H1 (cell line): ENCODE results near the gene ZNF213. TPM values are rescaled to one million over a fixed set of nuclear protein-coding genes. Genes with fewer than 3 reads are reported as not detected.

ENCODE experiments used
- CTCF ChIA-PET: fragments of 300-600 bp; sonication (Branson Sonifier 250); formaldehyde crosslinking; loops from one replicate; lab custom pipeline; 2021; ENCODE audit not compliant: partially characterized antibody; lab: Charles Lee
- POLR2A ChIA-PET: fragments of 300-600 bp; sonication (Branson Sonifier 250); formaldehyde crosslinking; loops from one replicate; lab custom pipeline; 2021; ENCODE audit warnings: inconsistent platforms; ENCODE audit not compliant: partially characterized antibody; lab: Charles Lee
- DNase-seq, 2 experiments: peaks; one replicate each; pipeline versions ENCODE4 v3.0.0 to v3.0.0-alpha.2; 2010 to 2022; ENCODE audit warnings: low spot score in 2 of 2, low read depth in 1 of 2, mixed read lengths in 1 of 2
- FAIRE-seq: peaks from 2 replicates; lab custom pipeline; 2011; peaks lifted over from hg19 to GRCh38; lab: Jason Lieb, UNC
- H2AFZ ChIP-seq: 2 replicates; pipeline ENCODE4 v1.8.1; 2012; ENCODE audit warnings: low read length, inconsistent platforms
- H2AK5ac ChIP-seq: 2 replicates; pipeline ENCODE4 v1.6.1; 2013; ENCODE audit warnings: low read depth, low read length
- H2BK120ac ChIP-seq: replicated peaks from 2 replicates; pipeline ENCODE3; 2013; ENCODE audit warnings: low read depth, low read length, inconsistent platforms
- H2BK12ac ChIP-seq: 2 replicates; pipeline ENCODE4 v1.6.1; 2013; ENCODE audit warnings: low read depth, low read length
- H2BK15ac ChIP-seq: 2 replicates; pipeline ENCODE4 v1.6.1; 2013; ENCODE audit warnings: low read length
- H2BK20ac ChIP-seq: 2 replicates; pipeline ENCODE4 v1.6.1; 2013; ENCODE audit warnings: low read length
- H2BK5ac ChIP-seq: 2 replicates; pipeline ENCODE4 v1.6.1; 2013; ENCODE audit warnings: low read depth, low read length
- H3K14ac ChIP-seq: 2 replicates; pipeline ENCODE4 v1.6.1; 2013; ENCODE audit warnings: inconsistent platforms; ENCODE audit not compliant: insufficient read length
- H3K18ac ChIP-seq: 2 replicates; pipeline ENCODE4 v1.6.1; 2013; ENCODE audit warnings: low read length; ENCODE audit errors: extremely low read depth
- H3K23ac ChIP-seq: 2 replicates; pipeline ENCODE4 v1.6.1; 2013; ENCODE audit warnings: inconsistent platforms; ENCODE audit not compliant: insufficient read length
- H3K23me2 ChIP-seq: 2 replicates; pipeline ENCODE4 v1.6.1; 2013; ENCODE audit warnings: low read depth, low read length
- H3K27ac ChIP-seq: 2 replicates; pipeline ENCODE4 v1.6.1; 2011; ENCODE audit warnings: low read depth, low read length, inconsistent platforms
- H3K27me3 ChIP-seq, 4 experiments: replicated peaks in 1 of 4; 1 replicate in 1 of 4; 2 replicates in 3 of 4; pipeline versions ENCODE4 v1.6.1 to v1.8.1; 2011 to 2013; ENCODE audit warnings: low read length in 3 of 4, mild to moderate bottlenecking in 3 of 4, inconsistent platforms in 2 of 4, mixed read lengths in 2 of 4, moderate library complexity in 1 of 4; ENCODE audit not compliant: control insufficient read depth in 3 of 4, insufficient read depth in 3 of 4; ENCODE audit errors: extremely low read depth in 1 of 4
- H3K36me3 ChIP-seq, 4 experiments: 2 replicates each; pipeline versions ENCODE4 v1.6.1 to v1.8.1; 2011 to 2013; ENCODE audit warnings: mild to moderate bottlenecking in 4 of 4, low read length in 3 of 4, moderate library complexity in 2 of 4, control low read depth in 1 of 4, inconsistent platforms in 1 of 4; ENCODE audit not compliant: insufficient read depth in 4 of 4, control insufficient read depth in 2 of 4
- H3K4ac ChIP-seq: replicated peaks from 2 replicates; pipeline ENCODE3; 2013; ENCODE audit warnings: low read length, low read depth, mixed read lengths, inconsistent platforms; ENCODE audit not compliant: insufficient read length
- H3K4me1 ChIP-seq, 4 experiments: replicated peaks in 1 of 4; 1 replicate in 1 of 4; 2 replicates in 3 of 4; pipeline versions ENCODE4 v1.6.1 to v1.8.1; 2011 to 2013; ENCODE audit warnings: low read length in 3 of 4, inconsistent platforms in 2 of 4, mixed read lengths in 1 of 4; ENCODE audit not compliant: insufficient read depth in 4 of 4, control insufficient read depth in 3 of 4
- H3K4me2 ChIP-seq, 2 experiments: 2 replicates each; pipeline versions ENCODE4 v1.6.1 to v1.8.1; 2011 to 2013; ENCODE audit warnings: low read depth in 2 of 2, low read length in 2 of 2, control low read depth in 1 of 2, inconsistent platforms in 1 of 2, mild to moderate bottlenecking in 1 of 2; ENCODE audit not compliant: insufficient read depth in 1 of 2
- H3K4me3 ChIP-seq, 4 experiments: fragments of 200-600, 300-600 bp in 1 of 4; sonication (generic), shearing (Covaris generic), sonication (Bioruptor Twin) in 1 of 4; 2 replicates each; pipeline versions ENCODE4 v1.5.1 to v1.8.1; 2011 to 2016; ENCODE audit warnings: low read length in 4 of 4, low read depth in 3 of 4, control low read depth in 2 of 4, inconsistent platforms in 2 of 4, mild to moderate bottlenecking in 2 of 4, mixed read lengths in 1 of 4, moderate library complexity in 1 of 4; ENCODE audit not compliant: insufficient read depth in 2 of 4; ENCODE audit errors: extremely low read depth in 1 of 4
- H3K56ac ChIP-seq: replicated peaks from 2 replicates; pipeline ENCODE3; 2013; ENCODE audit warnings: low read depth, mild to moderate bottlenecking, mixed read lengths, low read length, inconsistent platforms; ENCODE audit not compliant: insufficient read length
- H3K79me1 ChIP-seq: 2 replicates; pipeline ENCODE4 v1.6.1; 2013; ENCODE audit warnings: low read depth, low read length, control low read depth
- H3K79me2 ChIP-seq, 2 experiments: 2 replicates each; pipeline versions ENCODE4 v1.6.1 to v1.8.1; 2012 to 2013; ENCODE audit warnings: low read length in 2 of 2, mild to moderate bottlenecking in 2 of 2, inconsistent platforms in 1 of 2; ENCODE audit not compliant: insufficient read depth in 2 of 2, control insufficient read depth in 1 of 2
- H3K9ac ChIP-seq, 4 experiments: replicated peaks in 1 of 4; 1 replicate in 1 of 4; 2 replicates in 3 of 4; pipeline versions ENCODE4 v1.6.1 to v1.8.1; 2011 to 2013; ENCODE audit warnings: low read depth in 3 of 4, low read length in 3 of 4, control low read depth in 2 of 4, mild to moderate bottlenecking in 2 of 4, moderate library complexity in 2 of 4, inconsistent platforms in 1 of 4; ENCODE audit errors: extremely low read depth in 1 of 4
- H3K9me3 ChIP-seq, 2 experiments: 2 replicates each; pipeline versions ENCODE4 v1.6.1 to v1.8.1; 2012 to 2013; ENCODE audit warnings: mild to moderate bottlenecking in 2 of 2, moderate library complexity in 2 of 2, control low read depth in 1 of 2, inconsistent platforms in 1 of 2, low read depth in 1 of 2, low read length in 1 of 2, mixed read lengths in 1 of 2; ENCODE audit not compliant: insufficient read depth in 2 of 2
- H4K20me1 ChIP-seq, 2 experiments: replicated peaks in 1 of 2; 2 replicates each; pipeline versions ENCODE3 to v1.8.1; 2011 to 2013; ENCODE audit warnings: inconsistent platforms in 2 of 2, low read length in 2 of 2, mild to moderate bottlenecking in 1 of 2; ENCODE audit not compliant: insufficient read depth in 2 of 2, control insufficient read depth in 1 of 2
- H4K5ac ChIP-seq: 2 replicates; pipeline ENCODE4 v1.6.1; 2013; ENCODE audit warnings: low read length, low read depth, mixed read lengths, inconsistent platforms; ENCODE audit not compliant: insufficient read length
- H4K8ac ChIP-seq: 2 replicates; pipeline ENCODE4 v1.8.0; 2013; ENCODE audit warnings: mild to moderate bottlenecking, moderate library complexity, low read length, inconsistent platforms; ENCODE audit not compliant: insufficient read depth; ENCODE audit errors: extremely low read depth
- H4K91ac ChIP-seq: replicated peaks from 2 replicates; pipeline ENCODE3; 2013; ENCODE audit warnings: low read length, mixed read lengths, inconsistent platforms; ENCODE audit not compliant: insufficient read length
- BACH1 ChIP-seq: IDR thresholded peaks from 2 replicates; pipeline ENCODE4 v1.6.1; 2012; ENCODE audit warnings: low read length, improper control_type of control experiment
- BCL11A ChIP-seq, 2 experiments: IDR thresholded peaks; one replicate each; pipeline ENCODE4 v1.6.1; 2011; ENCODE audit warnings: low read depth in 2 of 2, low read length in 2 of 2, mild to moderate bottlenecking in 2 of 2
- CBX8 ChIP-seq: fragments of 300-800, 300-1000 bp; sonication (generic); IDR thresholded peaks from 2 replicates; pipeline ENCODE4 v1.7.1; 2016; ENCODE audit warnings: low read depth, low read length, borderline replicate concordance
- EP300 ChIP-seq, 2 experiments: IDR thresholded peaks; 1 replicate in 1 of 2; 2 replicates in 1 of 2; pipeline ENCODE4 v1.6.1; 2011 to 2012; ENCODE audit warnings: low read depth in 2 of 2, low read length in 2 of 2, mild to moderate bottlenecking in 2 of 2, borderline replicate concordance in 1 of 2, inconsistent platforms in 1 of 2, moderate library complexity in 1 of 2
- EZH2 ChIP-seq: fragments of 200-600 bp; sonication (generic); IDR thresholded peaks from 2 replicates; pipeline ENCODE4 v1.7.1; 2012; ENCODE audit warnings: low read depth, mild to moderate bottlenecking, moderate library complexity, low read length, inconsistent platforms; ENCODE audit not compliant: severe bottlenecking
- GABPA ChIP-seq: IDR thresholded peaks from 2 replicates; pipeline ENCODE4 v1.6.1; 2011; ENCODE audit warnings: mild to moderate bottlenecking, low read length, moderate library complexity, borderline replicate concordance; ENCODE audit not compliant: insufficient read depth
- PHF8 ChIP-seq: fragments of 200-600 bp; sonication (generic); conservative IDR thresholded peaks from 2 replicates; pipeline ENCODE4 v1.7.1; 2012; ENCODE audit warnings: low read depth, mild to moderate bottlenecking, inconsistent platforms, low read length, moderate library complexity
- RXRA ChIP-seq: IDR thresholded peaks from 2 replicates; pipeline ENCODE4 v1.6.1; 2011; ENCODE audit warnings: low read depth, mild to moderate bottlenecking, low read length, moderate library complexity; ENCODE audit not compliant: insufficient read depth
- SAP30 ChIP-seq: fragments of 300-600 bp; sonication (generic); IDR thresholded peaks from 2 replicates; pipeline ENCODE4 v1.7.1; 2012; ENCODE audit warnings: low read length, moderate library complexity, mild to moderate bottlenecking, inconsistent platforms; ENCODE audit not compliant: insufficient read depth, insufficient replicate concordance
- SP4 ChIP-seq: IDR thresholded peaks from 2 replicates; pipeline ENCODE4 v1.6.1; 2012; ENCODE audit warnings: low read length, inconsistent platforms
- SUZ12 ChIP-seq: fragments of 200-600 bp; sonication (generic); IDR thresholded peaks from 2 replicates; pipeline ENCODE4 v1.6.1; 2012; ENCODE audit warnings: mild to moderate bottlenecking, inconsistent platforms, low read length, moderate library complexity, mixed read lengths
- TCF12 ChIP-seq: IDR thresholded peaks from 2 replicates; pipeline ENCODE4 v1.6.1; 2011; ENCODE audit warnings: low read depth, mild to moderate bottlenecking, low read length
- ZNF274 ChIP-seq: IDR thresholded peaks from 2 replicates; pipeline ENCODE4 v1.7.0; 2012; ENCODE audit warnings: low read length, borderline replicate concordance; ENCODE audit errors: extremely low read depth
- WGBS, 2 experiments: shearing (Covaris generic) in 1 of 2; methylation state at CpG; one replicate each; pipeline versions ENCODE4 v1.1.6 to v1.1.7; 2013 to 2015; ENCODE audit warnings: low lambda C conversion rate in 2 of 2, mixed read lengths in 2 of 2, inconsistent platforms in 1 of 2, low coverage in 1 of 2, missing lambda C conversion rate in 1 of 2; ENCODE audit not compliant: insufficient replicate concordance in 2 of 2, insufficient coverage in 1 of 2, insufficient read length in 1 of 2; ENCODE audit errors: extremely low coverage in 1 of 2, missing lambda C conversion rate in 1 of 2; 5-methylcytosine and 5-hydroxymethylcytosine counted together
- polyA plus RNA-seq, 7 experiments: library from polyadenylated mRNA; depleted of rRNA in 3 of 7; stranded (reverse) in 5 of 7; unstranded in 2 of 7; fragments of >200 nt in 5 of 7; fragments of 200-250 nt in 2 of 7; gene quantifications; 1 replicate in 5 of 7; 2 replicates in 1 of 7; 4 replicates in 1 of 7; pipeline versions ENCODE4 v1.2.1 to v1.2.3, GENCODE V29; 2011 to 2013; ENCODE audit warnings: missing spikeins in 2 of 7, mixed read lengths in 2 of 7
- total RNA-seq: library from RNA; stranded (reverse); fragmentation: NEBNext Ultra II Directional; extraction: Animal tissue kit (Norgen Biotek cat#: 25700); gene quantifications from 2 replicates; pipeline ENCODE4 v1.2.1, GENCODE V29; 2021

ZNF213 gene
- total and polyA plus RNA-seq, 2 of the 8 experiments (the other 6 are each of a cell fraction or from before 2014, with no cell fraction given) = 1.6 to 6.9 TPM

- CTCF ChIA-PET = interaction anchor here (4.4 to 17.4 kb wide), 3 partner anchors 9 to 33 kb away, joined by 26 to 619 read pairs (median 29); partner anchors contain the start of genes ZNF205 and ZSCAN10
Measured at GRCh38 chr16:3138342-3138741, 3.5 kb downstream of the ZNF213 start.

More at GRCh38 chr16:3138342-3138741, 3.5 kb downstream of the ZNF213 start:
- Histone ChIP-seq H3K4me3 (no peak overlapping the region), H3K27me3 (no peaks in the 10 kb centered on the region), H3K4ac (no peak overlapping the region), H3K18ac (no peak overlapping the region), H2BK120ac (no peak overlapping the region), H4K5ac (no peak overlapping the region), H3K4me1 (0 out of 7 replicates have a peak, but pooled peaks cover 0 to 2% (median 0%) of the 10 kb centered on the region in 4 experiments), H2BK12ac (no peak overlapping the region), H3K36me3 (peaks cover 0 to 8% (median 3%) of the 10 kb centered on the region in 4 experiments; a peak in 4 of 8 replicates)
- DNase-seq = no peak
- FAIRE-seq = no peak
- TF ChIP-seq BCL11A (IDR thresholded peaks at IDR 0.05; ENCODE audit: low read depth in 2 of 2, low read length in 2 of 2) = no peak
- TF ChIP-seq TCF12 = no peak
- no peak for TF ChIP-seq SP4
- TF ChIP-seq PHF8 = no peak
- no peak for TF ChIP-seq GABPA
- TF ChIP-seq SAP30 = no peak
- no peak for TF ChIP-seq EP300 (IDR thresholded peaks at IDR 0.05; ENCODE audit: borderline replicate concordance in 1 of 2, low read depth in 2 of 2, low read length in 2 of 2)
- TF ChIP-seq SUZ12 = no peak
- no peak for TF ChIP-seq EZH2
- TF ChIP-seq RXRA = no peak
- TF ChIP-seq CBX8 = no peak
- no peak for TF ChIP-seq BACH1
- TF ChIP-seq ZNF274 = no peak
- TF ChIP-seq, all 59 proteins: peak for 0
- Histone ChIP-seq H3K14ac (no peak overlapping the region), H3K23ac (no peak overlapping the region), H2BK15ac (no peak overlapping the region), H3K79me1 (no peaks in the 10 kb centered on the region; the same call in 1 of the 2 replicates), H3K4me2 (no peak overlapping the region), H4K20me1 (peaks cover 0 to 10% of the 10 kb centered on the region in 2 experiments), H3K27ac (no peak overlapping the region), H3K9me3 (no peaks in the 10 kb centered on the region), H3K79me2 (peaks cover 7 to 10% of the 10 kb centered on the region in 2 experiments), H4K91ac (no peak overlapping the region), H2AFZ (no peak overlapping the region), H3K9ac (no peak overlapping the region), H4K8ac (no peak overlapping the region), H3K56ac (no peak overlapping the region), H2AK5ac (no peak overlapping the region), H2BK5ac (no peak overlapping the region), H3K23me2 (peaks cover 8% of the 10 kb centered on the region), H2BK20ac (no peak overlapping the region)
- WGBS, 2 experiments = 95% methylated on average over 21 of the region's 21 CpGs; no CpG with 5 or more reads in 1 of the 2 experiments
- POLR2A ChIA-PET = interaction anchor here (0.6 to 2.3 kb wide), 5 partner anchors 10 to 134 kb away, joined by 3 to 5 read pairs (median 3); no protein-coding TSS in a partner anchor
